IgD-negative memory B cell (primary cell): Measurements from ENCODE around the gene IPO13. TPM values are rescaled to one million over a fixed set of nuclear protein-coding genes. Genes with fewer than 3 reads are reported as not detected.

Source experiments
- H3K27ac Mint-ChIP-seq, 3 donors: one replicate each; pipeline ENCODE4 v1.8.0; 2020 to 2022; ENCODE audit warnings: mild to moderate bottlenecking in 3 of 3, mixed read lengths in 3 of 3, moderate library complexity in 1 of 3
- H3K27me3 Mint-ChIP-seq: one replicate; pipeline ENCODE4 v1.8.0; 2021; ENCODE audit warnings: mixed read lengths
- H3K36me3 Mint-ChIP-seq: one replicate; pipeline ENCODE4 v1.8.0; 2020; ENCODE audit warnings: mild to moderate bottlenecking, mixed read lengths
- H3K4me1 Mint-ChIP-seq, 3 donors: one replicate each; pipeline ENCODE4 v1.8.0; 2020 to 2022; ENCODE audit warnings: mixed read lengths in 3 of 3, mild to moderate bottlenecking in 1 of 3
- H3K4me3 Mint-ChIP-seq, 4 donors: one replicate each; pipeline ENCODE4 v1.8.0; 2020 to 2022; ENCODE audit warnings: mild to moderate bottlenecking in 4 of 4, mixed read lengths in 4 of 4, moderate library complexity in 3 of 4
- H3K9me3 Mint-ChIP-seq, 3 donors: one replicate each; pipeline ENCODE4 v1.8.0; 2020 to 2021; ENCODE audit warnings: mixed read lengths in 3 of 3, mild to moderate bottlenecking in 1 of 3
- polyA plus RNA-seq: library from polyadenylated mRNA; unstranded; fragments of 300-500 nt; fragmentation: Illumina TruSeq; gene quantifications from one replicate; pipeline ENCODE4 v1.2.3, GENCODE V29; 2021

IPO13 gene
- polyA plus RNA-seq, 1 donor from 2014 or later, result 14.9 TPM

GRCh38 chr1:43919906-43920305 is 26.8 kb upstream of the IPO13 start:
- no peaks in the 10 kb centered on the region for H3K9me3 Mint-ChIP-seq
- H3K27me3 Mint-ChIP-seq, result no peaks in the 10 kb centered on the region
- no peak overlapping the region for H3K27ac Mint-ChIP-seq
- H3K4me1 Mint-ChIP-seq, result no peaks in the 10 kb centered on the region
- H3K36me3 Mint-ChIP-seq, result peaks cover 8% of the 10 kb centered on the region
- H3K4me3 Mint-ChIP-seq, result no peak overlapping the region

- H3K27ac Mint-ChIP-seq, result no peak overlapping the region
- H3K36me3 Mint-ChIP-seq, result peaks cover 10% of the 10 kb centered on the region
- H3K9me3 Mint-ChIP-seq, result no peaks in the 10 kb centered on the region
- H3K4me1 Mint-ChIP-seq, result no peaks in the 10 kb centered on the region
- H3K27me3 Mint-ChIP-seq, result no peaks in the 10 kb centered on the region
- peak overlapping the region in 1 of 4 donors; percentile 38 for H3K4me3 Mint-ChIP-seq
Observed at GRCh38 chr1:43921022-43921421, 25.7 kb upstream of the IPO13 start.

GRCh38 chr1:43924516-43924915 is 22.2 kb upstream of the IPO13 start:
- peaks cover 10% of the 10 kb centered on the region for H3K36me3 Mint-ChIP-seq
- H3K4me3 Mint-ChIP-seq, result no peak overlapping the region
- H3K27me3 Mint-ChIP-seq, result no peaks in the 10 kb centered on the region
- no peak overlapping the region for H3K27ac Mint-ChIP-seq
- H3K9me3 Mint-ChIP-seq, result no peaks in the 10 kb centered on the region
- no peaks in the 10 kb centered on the region for H3K4me1 Mint-ChIP-seq

- Mint-ChIP-seq H3K27ac (no peak overlapping the region), H3K9me3 (no peaks in the 10 kb centered on the region), H3K36me3 (peaks cover 10% of the 10 kb centered on the region), H3K4me1 (no peaks in the 10 kb centered on the region), H3K4me3 (no peak overlapping the region), H3K27me3 (no peaks in the 10 kb centered on the region)
Observed at GRCh38 chr1:43925846-43926245, 20.9 kb upstream of the IPO13 start.

- no peaks in the 10 kb centered on the region for H3K9me3 Mint-ChIP-seq
- peaks cover 3% of the 10 kb centered on the region for H3K36me3 Mint-ChIP-seq
- peaks cover 19% of the 10 kb centered on the region for H3K27me3 Mint-ChIP-seq
- no peak overlapping the region for H3K27ac Mint-ChIP-seq
- peaks cover 0 to 6% (median 4%) of the 10 kb centered on the region in 3 donors for H3K4me1 Mint-ChIP-seq
- no peak overlapping the region for H3K4me3 Mint-ChIP-seq
Observed at GRCh38 chr1:43930168-43930948, 16.4 kb upstream of the IPO13 start.

GRCh38 chr1:43930949-43931275 is 15.8 kb upstream of the IPO13 start:
- Mint-ChIP-seq H3K27ac (no peak overlapping the region), H3K4me1 (peaks cover 0 to 8% (median 4%) of the 10 kb centered on the region in 3 donors), H3K27me3 (peaks cover 25% of the 10 kb centered on the region), H3K36me3 (peaks cover 2% of the 10 kb centered on the region), H3K9me3 (no peaks in the 10 kb centered on the region), H3K4me3 (no peak overlapping the region)

- H3K27me3 Mint-ChIP-seq, result peaks cover 25% of the 10 kb centered on the region
- no peaks in the 10 kb centered on the region for H3K36me3 Mint-ChIP-seq
- H3K4me1 Mint-ChIP-seq, result peaks cover 0 to 8% (median 4%) of the 10 kb centered on the region in 3 donors
- H3K4me3 Mint-ChIP-seq, result no peak overlapping the region
- H3K9me3 Mint-ChIP-seq, result no peaks in the 10 kb centered on the region
- H3K27ac Mint-ChIP-seq, result no peak overlapping the region
Observed at GRCh38 chr1:43931711-43932660, 14.8 kb upstream of the IPO13 start.

- peak overlapping the region in 2 of 3 donors; percentile 9 to 16 for H3K27ac Mint-ChIP-seq
- peaks cover 25% of the 10 kb centered on the region for H3K27me3 Mint-ChIP-seq
- peaks cover 0 to 8% (median 4%) of the 10 kb centered on the region in 3 donors for H3K4me1 Mint-ChIP-seq
- H3K36me3 Mint-ChIP-seq, result no peaks in the 10 kb centered on the region
- peak overlapping the region in 2 of 4 donors; percentile 33 to 41 for H3K4me3 Mint-ChIP-seq
- H3K9me3 Mint-ChIP-seq, result no peaks in the 10 kb centered on the region
Observed at GRCh38 chr1:43932786-43933385, 13.9 kb upstream of the IPO13 start.

GRCh38 chr1:43933386-43934100 is 13.2 kb upstream of the IPO13 start, which contains the start of gene ARTN:
ARTN (plus strand) TSS chr1:43933801; CDS start chr1:43935657, 1,856 bp downstream.
- H3K4me3 Mint-ChIP-seq, result peak within 1 kb of the TSS in 3 of 4 donors; percentile 25 to 72 (median 51)

GRCh38 chr1:43934101-43934985 is 12.4 kb upstream of the IPO13 start:
- no peaks in the 10 kb centered on the region for H3K9me3 Mint-ChIP-seq
- H3K27ac Mint-ChIP-seq, result peak overlapping the region in 1 of 3 donors; percentile 31
- H3K4me1 Mint-ChIP-seq, result peaks cover 0 to 8% (median 4%) of the 10 kb centered on the region in 3 donors
- H3K36me3 Mint-ChIP-seq, result peaks cover 4% of the 10 kb centered on the region
- peaks cover 25% of the 10 kb centered on the region for H3K27me3 Mint-ChIP-seq
- H3K4me3 Mint-ChIP-seq, result peak overlapping the region in 3 of 4 donors; percentile 25 to 72 (median 51)

More at GRCh38 chr1:43933386-43934100, 13.2 kb upstream of the IPO13 start, which contains the start of gene ARTN:
- Mint-ChIP-seq H3K27ac (peak within 1 kb of the TSS; percentile 9 to 31 (median 16)), H3K36me3 (peaks cover 2% of the 10 kb centered on the region), H3K27me3 (peaks cover 25% of the 10 kb centered on the region), H3K9me3 (no peaks in the 10 kb centered on the region), H3K4me1 (peaks cover 0 to 8% (median 4%) of the 10 kb centered on the region in 3 donors)

GRCh38 chr1:43934986-43935324 is 11.8 kb upstream of the IPO13 start:
- Mint-ChIP-seq H3K27ac (no peak overlapping the region), H3K36me3 (peaks cover 4% of the 10 kb centered on the region), H3K9me3 (no peaks in the 10 kb centered on the region), H3K27me3 (peaks cover 25% of the 10 kb centered on the region), H3K4me1 (peaks cover 0 to 8% (median 4%) of the 10 kb centered on the region in 3 donors), H3K4me3 (peak overlapping the region in 1 of 4 donors; percentile 72)

GRCh38 chr1:43935711-43936427 is 10.9 kb upstream of the IPO13 start:
- peak overlapping the region in 2 of 4 donors; percentile 60 to 85 for H3K4me3 Mint-ChIP-seq
- peaks cover 25% of the 10 kb centered on the region for H3K27me3 Mint-ChIP-seq
- no peak overlapping the region for H3K27ac Mint-ChIP-seq
- no peaks in the 10 kb centered on the region for H3K9me3 Mint-ChIP-seq
- peaks cover 0 to 8% (median 4%) of the 10 kb centered on the region in 3 donors for H3K4me1 Mint-ChIP-seq
- H3K36me3 Mint-ChIP-seq, result peaks cover 4% of the 10 kb centered on the region
